Measurements from ENCODE around the gene PDE6H.

The PDE6H gene

GRCh38 chr12:14994610-14995009 lies 21.8 kb downstream of the PDE6H start:
- CTCF ChIA-PET: interaction anchor here (1.0 to 10.3 kb wide), 13 partner anchors 10 to 757 kb away, joined by 3 to 179 read pairs (median 9); partner anchors contain the start of genes ART4, C12orf60, SMCO3 and WBP11
- POLR2A ChIA-PET: no interaction called here
- DNase-seq (ENCODE audit: low read depth, low spot score): no peak
- no peak for TF ChIP-seq CTCF (IDR thresholded peaks at IDR 0.05; ENCODE audit: insufficient read depth, low read length, missing control alignments)
- H3K4me3 ChIP-seq (ENCODE audit: low read depth, low read length): no peak overlapping the region

- TF ChIP-seq CTCF (IDR thresholded peaks at IDR 0.05; ENCODE audit: insufficient read depth, low read length, missing control alignments): peak; percentile 25
- ChIA-PET CTCF (interaction anchor here (0.6 to 10.3 kb wide), 35 partner anchors 9 to 759 kb away, joined by 3 to 179 read pairs (median 4); partner anchors contain the start of genes ART4, C12orf60, ERP27 and RERG), POLR2A (no interaction called here)
- peak; percentile 28 for DNase-seq (ENCODE audit: low read depth, low spot score)
- no peak overlapping the region for H3K4me3 ChIP-seq (ENCODE audit: low read depth, low read length)
These were observed 23.0 kb downstream of the PDE6H start for GRCh38 chr12:14995583-14996425.

- no peak overlapping the region for H3K4me3 ChIP-seq (ENCODE audit: low read depth, low read length)
- DNase-seq (ENCODE audit: low read depth, low spot score): no peak
- ChIA-PET POLR2A (no interaction called here), CTCF (interaction anchor here (1.0 to 10.3 kb wide), 5 partner anchors 151 to 276 kb away, joined by 3 to 179 read pairs (median 6); partner anchors contain the start of genes ART4 and SMCO3)
- TF ChIP-seq CTCF (IDR thresholded peaks at IDR 0.05; ENCODE audit: insufficient read depth, low read length, missing control alignments): no peak
These were observed 25.2 kb downstream of the PDE6H start for GRCh38 chr12:14997998-14998397.

GRCh38 chr12:14999021-14999694 lies 26.3 kb downstream of the PDE6H start:
- CTCF ChIA-PET: interaction anchor here (0.7 to 5.3 kb wide), 3 partner anchors 187 to 277 kb away, joined by 3 to 96 read pairs (median 4); partner anchors contain the start of gene SMCO3

GRCh38 chr12:14999695-15000365 lies 27.0 kb downstream of the PDE6H start:
- no peak overlapping the region for H3K4me3 ChIP-seq (ENCODE audit: low read depth, low read length)
- POLR2A ChIA-PET: no interaction called here
- CTCF ChIA-PET: interaction anchor here (0.7 to 1.2 kb wide), 3 partner anchors 153 to 248 kb away, joined by 3 to 5 read pairs (median 4); no protein-coding TSS in a partner anchor
- TF ChIP-seq CTCF (IDR thresholded peaks at IDR 0.05; ENCODE audit: insufficient read depth, low read length, missing control alignments): no peak
- DNase-seq (ENCODE audit: low read depth, low spot score): no peak

More at GRCh38 chr12:14999021-14999694, 26.3 kb downstream of the PDE6H start:
- DNase-seq (ENCODE audit: low read depth, low spot score): peak; percentile 89
- POLR2A ChIA-PET: no interaction called here
- no peak overlapping the region for H3K4me3 ChIP-seq (ENCODE audit: low read depth, low read length)
- TF ChIP-seq CTCF (IDR thresholded peaks at IDR 0.05; ENCODE audit: insufficient read depth, low read length, missing control alignments): no peak

Measured in AG04449 (cell line).